ENCODE data around the gene ARL6IP1.
A peak's percentile ranks its signal among the peaks of the same experiment; 100 is the strongest.
"Not testable (repeated sequence)": the region's sequence is repeated elsewhere in the genome, so short reads cannot be mapped to it uniquely, and the experiment has no call there.

ARL6IP1 gene

GRCh38 chr16:18796377-18796776 lies 5.0 kb downstream of the ARL6IP1 start:
- Histone ChIP-seq H3K9ac (ENCODE audit: low read length) (no peak overlapping the region), H3K9me3 (ENCODE audit: control insufficient read depth, low read depth, low read length) (no peaks in the 10 kb centered on the region), H3K36me3 (ENCODE audit: control insufficient read depth, low read depth, low read length) (peaks cover 70% of the 10 kb centered on the region), H3K4me3 (ENCODE audit: low read length) (no peak overlapping the region), H3K4me1 (ENCODE audit: control insufficient read depth, low read depth, low read length) (no peaks in the 10 kb centered on the region), H3K27ac (ENCODE audit: low read length) (no peak overlapping the region), H3K27me3 (ENCODE audit: control insufficient read depth, insufficient read depth, low read length) (no peaks in the 10 kb centered on the region)

DNA sequence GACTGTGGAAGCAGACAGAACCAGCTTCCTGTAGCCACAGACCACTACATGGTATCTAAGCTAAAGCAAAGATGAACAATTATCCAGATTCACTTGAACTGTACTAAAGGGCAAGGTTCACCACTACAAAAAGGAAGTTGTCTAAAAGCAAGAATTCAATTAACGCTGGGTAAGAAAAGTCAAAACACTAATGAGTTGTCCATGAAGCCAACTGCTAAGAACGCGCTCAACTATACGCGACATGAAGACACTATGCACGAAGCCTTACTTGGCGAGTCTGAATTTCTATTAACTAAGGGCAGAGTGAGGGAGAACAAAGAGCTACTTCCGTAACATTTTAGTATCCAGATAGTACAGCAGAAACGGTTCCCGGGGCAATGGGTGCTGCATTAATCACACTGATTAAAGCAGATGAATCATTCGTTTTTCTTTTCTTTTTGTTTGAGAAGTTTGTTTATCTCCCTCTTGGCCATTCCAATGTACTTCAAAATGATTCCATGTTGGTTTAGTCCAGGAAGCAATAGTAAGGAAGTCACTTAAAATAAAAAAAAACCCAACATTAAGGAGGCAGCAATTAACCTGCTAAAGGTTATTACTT lies 8.4 kb downstream of the ARL6IP1 start:
- no peaks in the 10 kb centered on the region for H3K27me3 ChIP-seq (ENCODE audit: control insufficient read depth, insufficient read depth, low read length)
- H3K27ac ChIP-seq (ENCODE audit: low read length): no peak overlapping the region
- peaks cover 78% of the 10 kb centered on the region for H3K36me3 ChIP-seq (ENCODE audit: control insufficient read depth, low read depth, low read length)
- no peak overlapping the region for H3K4me3 ChIP-seq (ENCODE audit: low read length)
- peaks cover 2% of the 10 kb centered on the region for H3K4me1 ChIP-seq (ENCODE audit: control insufficient read depth, low read depth, low read length)
- no peaks in the 10 kb centered on the region for H3K9me3 ChIP-seq (ENCODE audit: control insufficient read depth, low read depth, low read length)
- H3K9ac ChIP-seq (ENCODE audit: low read length): no peak overlapping the region

- peak within 1 kb of the TSS; percentile 85 for H3K4me3 ChIP-seq (ENCODE audit: low read length)
- peaks cover 74% of the 10 kb centered on the region for H3K36me3 ChIP-seq (ENCODE audit: control insufficient read depth, low read depth, low read length)
- no peaks in the 10 kb centered on the region for H3K9me3 ChIP-seq (ENCODE audit: control insufficient read depth, low read depth, low read length)
- H3K4me1 ChIP-seq (ENCODE audit: control insufficient read depth, low read depth, low read length): peaks cover 8% of the 10 kb centered on the region
- H3K27ac ChIP-seq (ENCODE audit: low read length): peak within 1 kb of the TSS; percentile 93
- no peaks in the 10 kb centered on the region for H3K27me3 ChIP-seq (ENCODE audit: control insufficient read depth, insufficient read depth, low read length)
- H3K9ac ChIP-seq (ENCODE audit: low read length): peak within 1 kb of the TSS; percentile 99
Measured at GRCh38 chr16:18789850-18790706, 11.3 kb downstream of the ARL6IP1 start, which contains the start of gene RPS15A. Gene RPS15A, minus strand, starts transcription at chr16:18790334. Its CDS starts 1,221 bp downstream, at chr16:18789113.

DNA sequence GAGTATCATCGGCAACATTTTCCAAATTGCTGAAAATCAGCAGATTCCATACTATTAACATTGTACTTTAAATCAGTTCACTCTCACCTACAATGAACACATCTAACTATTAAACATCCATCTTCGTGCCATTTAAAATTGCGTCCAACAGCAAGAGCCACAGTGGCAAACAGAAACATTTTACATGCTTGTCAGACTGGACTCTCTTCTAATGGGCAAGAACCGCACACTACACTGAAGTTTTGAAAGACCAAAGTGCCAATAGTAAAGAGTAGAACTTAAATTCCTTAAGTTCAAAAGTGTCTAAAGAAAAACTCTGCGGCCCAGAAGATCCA lies 11.9 kb downstream of the ARL6IP1 start:
- Histone ChIP-seq H3K4me3 (ENCODE audit: low read length) (peak overlapping the region; percentile 85), H3K9me3 (ENCODE audit: control insufficient read depth, low read depth, low read length) (no peaks in the 10 kb centered on the region), H3K9ac (ENCODE audit: low read length) (peak overlapping the region; percentile 99), H3K27me3 (ENCODE audit: control insufficient read depth, insufficient read depth, low read length) (no peaks in the 10 kb centered on the region), H3K27ac (ENCODE audit: low read length) (peak overlapping the region; percentile 93), H3K36me3 (ENCODE audit: control insufficient read depth, low read depth, low read length) (peaks cover 74% of the 10 kb centered on the region), H3K4me1 (ENCODE audit: control insufficient read depth, low read depth, low read length) (peaks cover 8% of the 10 kb centered on the region)

DNA sequence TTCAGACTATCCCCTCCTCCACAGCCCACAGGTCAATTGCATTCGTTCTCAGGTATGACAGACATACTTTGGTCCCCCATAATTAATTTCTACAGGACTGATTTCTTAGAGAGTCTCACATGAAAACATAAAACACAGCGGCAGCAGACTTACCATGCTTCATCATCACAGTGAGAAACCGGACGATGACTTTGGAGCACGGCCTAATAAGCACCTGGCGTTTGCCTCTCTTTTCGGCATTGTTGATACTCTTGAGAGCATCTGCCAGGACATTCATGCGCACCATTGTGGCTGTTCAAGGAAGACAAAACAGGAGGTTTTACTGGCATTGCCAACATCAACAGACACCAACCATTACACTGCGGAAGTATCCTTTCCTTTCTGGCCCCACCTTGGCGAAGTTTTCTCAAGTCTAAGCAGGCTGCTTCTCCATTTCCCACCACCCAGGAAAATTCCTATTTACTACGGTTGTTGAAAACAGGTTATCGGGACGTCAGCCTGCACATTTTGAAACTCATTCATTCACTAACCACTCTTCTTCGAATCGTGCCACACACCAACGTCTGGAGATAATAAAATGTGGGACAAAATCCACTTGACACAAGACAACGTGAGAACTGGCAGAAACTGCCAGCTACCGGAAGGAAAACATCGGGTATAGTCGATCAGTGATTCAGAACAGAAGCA lies 12.4 kb downstream of the ARL6IP1 start:
- Histone ChIP-seq H3K4me3 (ENCODE audit: low read length) (peak overlapping the region; percentile 85), H3K4me1 (ENCODE audit: control insufficient read depth, low read depth, low read length) (peaks cover 8% of the 10 kb centered on the region), H3K27ac (ENCODE audit: low read length) (peak overlapping the region; percentile 93), H3K27me3 (ENCODE audit: control insufficient read depth, insufficient read depth, low read length) (no peaks in the 10 kb centered on the region), H3K9ac (ENCODE audit: low read length) (peak overlapping the region; percentile 99), H3K36me3 (ENCODE audit: control insufficient read depth, low read depth, low read length) (peaks cover 74% of the 10 kb centered on the region), H3K9me3 (ENCODE audit: control insufficient read depth, low read depth, low read length) (no peaks in the 10 kb centered on the region)

DNA sequence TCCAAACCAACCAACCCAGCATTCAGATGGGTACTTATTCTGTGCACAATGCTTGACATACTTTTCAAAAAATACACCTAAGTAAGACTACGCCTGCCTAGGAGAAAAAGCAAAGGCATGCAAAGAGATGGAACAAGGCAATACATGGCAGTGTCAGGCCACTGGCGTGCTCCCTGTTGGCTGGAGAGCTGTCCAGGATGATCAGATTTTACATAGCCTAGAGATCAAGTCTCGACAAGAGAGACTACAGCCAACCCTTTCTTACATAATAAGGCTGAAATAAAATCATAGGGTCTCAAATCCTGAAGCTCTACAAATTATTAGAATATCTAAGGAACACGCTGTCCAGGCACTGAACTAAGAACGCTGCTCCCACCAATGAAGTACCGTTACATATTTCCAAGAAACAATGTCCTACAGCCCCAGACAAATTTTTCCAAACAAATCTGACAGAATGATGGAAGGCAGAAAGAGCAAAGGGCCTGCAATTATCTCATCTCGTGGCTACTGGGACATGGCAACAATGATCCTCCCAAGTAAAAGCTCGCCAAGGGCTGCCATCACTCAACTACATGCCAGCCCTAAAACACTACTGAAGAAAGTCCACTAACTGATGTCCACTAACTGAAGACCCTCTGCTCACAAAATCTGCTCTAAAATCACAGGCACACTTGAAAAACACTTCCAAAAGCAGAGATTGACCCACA lies 16.3 kb downstream of the ARL6IP1 start:
- no peak overlapping the region for H3K27ac ChIP-seq (ENCODE audit: low read length)
- H3K27me3 ChIP-seq (ENCODE audit: control insufficient read depth, insufficient read depth, low read length): no peaks in the 10 kb centered on the region
- H3K36me3 ChIP-seq (ENCODE audit: control insufficient read depth, low read depth, low read length): peaks cover 69% of the 10 kb centered on the region
- no peak overlapping the region for H3K9ac ChIP-seq (ENCODE audit: low read length)
- no peaks in the 10 kb centered on the region for H3K9me3 ChIP-seq (ENCODE audit: control insufficient read depth, low read depth, low read length)
- no peak overlapping the region for H3K4me3 ChIP-seq (ENCODE audit: low read length)
- peaks cover 8% of the 10 kb centered on the region for H3K4me1 ChIP-seq (ENCODE audit: control insufficient read depth, low read depth, low read length)

- no peaks in the 10 kb centered on the region for H3K27me3 ChIP-seq (ENCODE audit: control insufficient read depth, insufficient read depth, low read length)
- peaks cover 61% of the 10 kb centered on the region for H3K36me3 ChIP-seq (ENCODE audit: control insufficient read depth, low read depth, low read length)
- H3K27ac ChIP-seq (ENCODE audit: low read length): no peak overlapping the region
- H3K4me1 ChIP-seq (ENCODE audit: control insufficient read depth, low read depth, low read length): peaks cover 8% of the 10 kb centered on the region
- H3K9me3 ChIP-seq (ENCODE audit: control insufficient read depth, low read depth, low read length): no peaks in the 10 kb centered on the region
- no peak overlapping the region for H3K9ac ChIP-seq (ENCODE audit: low read length)
- no peak overlapping the region for H3K4me3 ChIP-seq (ENCODE audit: low read length)
Measured at GRCh38 chr16:18783430-18784341, 17.7 kb downstream of the ARL6IP1 start.

GRCh38 chr16:18782697-18783429 lies 18.5 kb downstream of the ARL6IP1 start:
- Histone ChIP-seq H3K27ac (ENCODE audit: low read length) (no peak overlapping the region), H3K4me3 (ENCODE audit: low read length) (no peak overlapping the region), H3K36me3 (ENCODE audit: control insufficient read depth, low read depth, low read length) (peaks cover 53% of the 10 kb centered on the region), H3K27me3 (ENCODE audit: control insufficient read depth, insufficient read depth, low read length) (no peaks in the 10 kb centered on the region), H3K4me1 (ENCODE audit: control insufficient read depth, low read depth, low read length) (peaks cover 5% of the 10 kb centered on the region), H3K9ac (ENCODE audit: low read length) (no peak overlapping the region), H3K9me3 (ENCODE audit: control insufficient read depth, low read depth, low read length) (no peaks in the 10 kb centered on the region)

- not testable (repeated sequence) for H3K4me1 ChIP-seq (ENCODE audit: control insufficient read depth, low read depth, low read length); H3K27me3 ChIP-seq (ENCODE audit: control insufficient read depth, insufficient read depth, low read length); H3K4me3 ChIP-seq (ENCODE audit: low read length); H3K9me3 ChIP-seq (ENCODE audit: control insufficient read depth, low read depth, low read length); H3K27ac ChIP-seq (ENCODE audit: low read length); H3K9ac ChIP-seq (ENCODE audit: low read length)
- peaks cover 40% of the 10 kb centered on the region for H3K36me3 ChIP-seq (ENCODE audit: control insufficient read depth, low read depth, low read length)
Measured at GRCh38 chr16:18781232-18781631, 20.1 kb downstream of the ARL6IP1 start.

- not testable (repeated sequence) for H3K9me3 ChIP-seq (ENCODE audit: control insufficient read depth, low read depth, low read length); H3K4me1 ChIP-seq (ENCODE audit: control insufficient read depth, low read depth, low read length); H3K9ac ChIP-seq (ENCODE audit: low read length); H3K27ac ChIP-seq (ENCODE audit: low read length); H3K4me3 ChIP-seq (ENCODE audit: low read length); H3K27me3 ChIP-seq (ENCODE audit: control insufficient read depth, insufficient read depth, low read length)
- H3K36me3 ChIP-seq (ENCODE audit: control insufficient read depth, low read depth, low read length): peaks cover 33% of the 10 kb centered on the region
Measured at GRCh38 chr16:18780460-18781026, 20.8 kb downstream of the ARL6IP1 start.

Measured in iPS-18a (cell line).